Calu3 (cell line): ENCODE data around the gene MINDY4B. TPM values are rescaled to one million over a fixed set of nuclear protein-coding genes. Genes with fewer than 3 reads are reported as not detected.

Experiments
- BruUV-seq: library from RNA; stranded (reverse); fragments of 400-500 nt; replicated peaks from 2 replicates; lab custom pipeline; 2021; lab: Mats Ljungman, UMichigan
- CTCF ChIA-PET: fragments of 300-600 bp; sonication (Branson Sonifier 250); formaldehyde crosslinking; loops from one replicate; lab custom pipeline; 2022; ENCODE audit warnings: antibody characterized with exemption; lab: Charles Lee
- DNase-seq: peaks from one replicate; pipeline ENCODE4 v3.0.0; 2022
- H3K27ac Mint-ChIP-seq: one replicate; pipeline ENCODE4 v1.8.0; 2022; ENCODE audit warnings: mixed read lengths; ENCODE audit not compliant: unreplicated experiment
- H3K27me3 Mint-ChIP-seq: one replicate; pipeline ENCODE4 v1.8.0; 2022; ENCODE audit warnings: mixed read lengths; ENCODE audit not compliant: unreplicated experiment
- H3K36me3 Mint-ChIP-seq: one replicate; pipeline ENCODE4 v1.8.0; 2022; ENCODE audit warnings: mild to moderate bottlenecking, moderate library complexity, mixed read lengths; ENCODE audit not compliant: insufficient read depth, unreplicated experiment
- H3K4me1 Mint-ChIP-seq: one replicate; pipeline ENCODE4 v1.8.0; 2022; ENCODE audit warnings: mild to moderate bottlenecking, low read depth, mixed read lengths; ENCODE audit not compliant: unreplicated experiment
- H3K4me3 Mint-ChIP-seq: one replicate; pipeline ENCODE4 v1.8.0; 2022; ENCODE audit warnings: mild to moderate bottlenecking, low read depth, moderate library complexity, mixed read lengths; ENCODE audit not compliant: unreplicated experiment
- H3K9me3 Mint-ChIP-seq: one replicate; pipeline ENCODE4 v1.8.0; 2022; ENCODE audit warnings: low read depth, mixed read lengths; ENCODE audit not compliant: unreplicated experiment
- intact Hi-C: fragments of 100-400 bp; cut with micrococcal nuclease; formaldehyde crosslinking; loops from one replicate; pipeline ENCODE4 v1.10.0; 2022; ENCODE audit not compliant: unreplicated experiment
- total RNA-seq: library from RNA; stranded (reverse); gene quantifications from 2 replicates; pipeline ENCODE4 v1.2.3, GENCODE V29; 2022
- TF ChIP-seq, protein P1 (sequence below): fragments of 200-600 bp; IDR thresholded peaks from one replicate; pipeline ENCODE4 v1.8.0; 2022; ENCODE audit warnings: antibody characterized with exemption; ENCODE audit not compliant: unreplicated experiment

The MINDY4B gene
- total RNA-seq, 1 experiment from 2014 or later = not detected

DNA sequence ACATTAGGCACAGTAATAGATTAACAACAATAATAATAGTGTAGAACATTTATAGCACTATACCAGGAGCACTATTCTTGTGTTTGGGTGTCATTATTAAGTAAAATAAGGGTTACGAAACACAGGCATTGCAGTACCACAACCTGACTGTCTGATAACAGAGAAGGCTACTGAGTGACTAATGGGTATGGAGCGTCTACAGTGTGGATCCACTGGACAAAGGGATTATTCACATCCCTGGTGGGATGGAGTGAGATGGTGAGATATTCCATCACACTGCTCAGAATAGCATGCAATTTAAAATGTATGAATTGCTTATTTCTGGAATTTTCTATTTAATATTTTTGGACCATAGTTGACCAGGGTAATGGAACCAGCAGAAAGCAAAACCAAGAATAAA, 18.2 kb downstream of the MINDY4B start:
- CTCF ChIA-PET = no interaction called here
- peaks cover 89% of the 10 kb centered on the region for H3K27me3 Mint-ChIP-seq
- no peak for DNase-seq
- no peaks in the 10 kb centered on the region for H3K4me1 Mint-ChIP-seq
- BruUV-seq = no TSS peak
- no peaks in the 10 kb centered on the region for H3K36me3 Mint-ChIP-seq
- no peaks in the 10 kb centered on the region for H3K9me3 Mint-ChIP-seq
- no peak overlapping the region for H3K4me3 Mint-ChIP-seq
- TF ChIP-seq, protein P1, sequence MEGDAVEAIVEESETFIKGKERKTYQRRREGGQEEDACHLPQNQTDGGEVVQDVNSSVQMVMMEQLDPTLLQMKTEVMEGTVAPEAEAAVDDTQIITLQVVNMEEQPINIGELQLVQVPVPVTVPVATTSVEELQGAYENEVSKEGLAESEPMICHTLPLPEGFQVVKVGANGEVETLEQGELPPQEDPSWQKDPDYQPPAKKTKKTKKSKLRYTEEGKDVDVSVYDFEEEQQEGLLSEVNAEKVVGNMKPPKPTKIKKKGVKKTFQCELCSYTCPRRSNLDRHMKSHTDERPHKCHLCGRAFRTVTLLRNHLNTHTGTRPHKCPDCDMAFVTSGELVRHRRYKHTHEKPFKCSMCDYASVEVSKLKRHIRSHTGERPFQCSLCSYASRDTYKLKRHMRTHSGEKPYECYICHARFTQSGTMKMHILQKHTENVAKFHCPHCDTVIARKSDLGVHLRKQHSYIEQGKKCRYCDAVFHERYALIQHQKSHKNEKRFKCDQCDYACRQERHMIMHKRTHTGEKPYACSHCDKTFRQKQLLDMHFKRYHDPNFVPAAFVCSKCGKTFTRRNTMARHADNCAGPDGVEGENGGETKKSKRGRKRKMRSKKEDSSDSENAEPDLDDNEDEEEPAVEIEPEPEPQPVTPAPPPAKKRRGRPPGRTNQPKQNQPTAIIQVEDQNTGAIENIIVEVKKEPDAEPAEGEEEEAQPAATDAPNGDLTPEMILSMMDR = no peak
- intact Hi-C loops = no loop called here
- no peak overlapping the region for H3K27ac Mint-ChIP-seq

DNA sequence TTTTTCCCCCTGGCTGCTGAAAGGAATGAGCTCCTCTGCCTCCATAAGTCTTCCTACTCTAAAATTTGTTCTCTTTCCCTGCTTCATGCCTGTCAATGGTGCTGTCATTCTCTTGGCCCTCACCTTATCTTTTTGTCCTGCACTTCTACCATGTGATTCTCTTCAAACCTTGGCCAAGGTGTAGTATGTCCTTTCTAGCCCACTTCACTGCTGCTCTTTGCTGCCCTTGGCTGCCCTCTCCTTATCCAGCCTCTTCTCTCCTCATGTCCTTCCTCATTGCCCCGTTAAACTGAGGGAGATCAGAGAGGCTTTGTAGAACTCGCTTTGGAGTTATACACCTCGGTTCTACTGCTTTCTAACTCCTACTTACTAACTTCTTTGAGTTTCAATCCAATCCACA, 19.7 kb downstream of the MINDY4B start:
- no peaks in the 10 kb centered on the region for H3K36me3 Mint-ChIP-seq
- DNase-seq = no peak
- no peak overlapping the region for H3K27ac Mint-ChIP-seq
- TF ChIP-seq, protein P1 = no peak
- H3K4me1 Mint-ChIP-seq = no peaks in the 10 kb centered on the region
- H3K4me3 Mint-ChIP-seq = no peak overlapping the region
- CTCF ChIA-PET = no interaction called here
- no peaks in the 10 kb centered on the region for H3K9me3 Mint-ChIP-seq
- BruUV-seq = no TSS peak
- intact Hi-C loops = no loop called here
- H3K27me3 Mint-ChIP-seq = peaks cover 86% of the 10 kb centered on the region

DNA sequence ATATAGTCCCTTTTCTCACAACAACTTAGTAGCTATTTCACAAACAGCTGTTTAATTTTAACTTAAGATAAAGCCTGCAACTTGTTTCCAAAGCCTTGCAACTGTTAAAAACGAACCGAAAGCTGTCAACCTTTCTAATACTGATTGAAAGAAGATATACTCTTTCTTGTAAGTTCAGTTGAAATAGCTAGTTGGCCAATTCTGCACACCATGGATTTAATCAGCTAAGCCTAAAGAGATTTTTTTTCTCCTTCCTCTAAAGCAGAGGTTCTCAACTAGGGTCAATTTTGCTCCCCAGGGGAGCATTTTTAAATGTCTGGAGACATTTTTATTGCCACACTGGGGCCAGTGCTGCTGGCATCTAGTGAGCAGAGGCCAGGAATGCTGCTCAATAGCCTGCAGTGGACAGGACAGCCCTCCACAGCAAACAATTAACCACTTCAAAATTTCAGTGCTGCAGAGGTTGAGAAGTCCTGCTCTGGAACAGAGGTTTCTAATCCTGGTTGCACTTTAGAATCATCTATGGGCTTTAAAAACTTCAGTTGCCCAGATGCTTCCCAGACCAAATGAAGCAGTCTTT, 26.2 kb downstream of the MINDY4B start:
- Mint-ChIP-seq H3K36me3 (no peaks in the 10 kb centered on the region), H3K27ac (no peak overlapping the region), H3K27me3 (peaks cover 77% of the 10 kb centered on the region), H3K9me3 (no peaks in the 10 kb centered on the region), H3K4me3 (no peak overlapping the region), H3K4me1 (no peaks in the 10 kb centered on the region)
- CTCF ChIA-PET = interaction anchor here (0.8 kb wide), 1 partner anchor 14 kb away, joined by 3 read pairs; no protein-coding TSS in a partner anchor
- no TSS peak for BruUV-seq
- TF ChIP-seq, protein P1 = no peak
- intact Hi-C loops = no loop called here
- no peak for DNase-seq

DNA sequence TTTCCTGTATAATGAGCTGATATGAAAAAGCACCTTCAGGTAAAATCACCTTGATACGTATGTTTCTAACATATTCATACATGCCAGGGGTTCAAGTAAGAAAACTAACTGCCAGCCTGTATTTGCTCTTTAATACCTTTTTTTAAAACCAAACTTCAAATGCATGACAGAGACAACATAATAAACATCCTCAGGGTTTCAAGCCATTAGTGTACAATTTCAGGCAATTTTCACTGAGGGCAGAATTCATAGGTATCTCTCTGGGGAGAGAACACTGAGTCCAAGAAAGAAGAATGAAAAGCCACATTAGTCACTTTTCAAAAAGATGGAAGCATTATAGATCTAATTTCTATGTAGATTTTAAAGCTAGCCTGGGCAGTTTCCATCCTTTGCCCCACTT, 26.9 kb downstream of the MINDY4B start:
- Mint-ChIP-seq H3K9me3 (no peaks in the 10 kb centered on the region), H3K27ac (no peak overlapping the region), H3K4me3 (no peak overlapping the region), H3K27me3 (peaks cover 69% of the 10 kb centered on the region), H3K36me3 (no peaks in the 10 kb centered on the region), H3K4me1 (no peaks in the 10 kb centered on the region)
- CTCF ChIA-PET = interaction anchor here (0.8 kb wide), 1 partner anchor 13 kb away, joined by 3 read pairs; no protein-coding TSS in a partner anchor
- intact Hi-C loops = no loop called here
- TF ChIP-seq, protein P1 = no peak
- BruUV-seq = no TSS peak
- no peak for DNase-seq
